ENCODE measurements around the gene DRC7.

DNA sequence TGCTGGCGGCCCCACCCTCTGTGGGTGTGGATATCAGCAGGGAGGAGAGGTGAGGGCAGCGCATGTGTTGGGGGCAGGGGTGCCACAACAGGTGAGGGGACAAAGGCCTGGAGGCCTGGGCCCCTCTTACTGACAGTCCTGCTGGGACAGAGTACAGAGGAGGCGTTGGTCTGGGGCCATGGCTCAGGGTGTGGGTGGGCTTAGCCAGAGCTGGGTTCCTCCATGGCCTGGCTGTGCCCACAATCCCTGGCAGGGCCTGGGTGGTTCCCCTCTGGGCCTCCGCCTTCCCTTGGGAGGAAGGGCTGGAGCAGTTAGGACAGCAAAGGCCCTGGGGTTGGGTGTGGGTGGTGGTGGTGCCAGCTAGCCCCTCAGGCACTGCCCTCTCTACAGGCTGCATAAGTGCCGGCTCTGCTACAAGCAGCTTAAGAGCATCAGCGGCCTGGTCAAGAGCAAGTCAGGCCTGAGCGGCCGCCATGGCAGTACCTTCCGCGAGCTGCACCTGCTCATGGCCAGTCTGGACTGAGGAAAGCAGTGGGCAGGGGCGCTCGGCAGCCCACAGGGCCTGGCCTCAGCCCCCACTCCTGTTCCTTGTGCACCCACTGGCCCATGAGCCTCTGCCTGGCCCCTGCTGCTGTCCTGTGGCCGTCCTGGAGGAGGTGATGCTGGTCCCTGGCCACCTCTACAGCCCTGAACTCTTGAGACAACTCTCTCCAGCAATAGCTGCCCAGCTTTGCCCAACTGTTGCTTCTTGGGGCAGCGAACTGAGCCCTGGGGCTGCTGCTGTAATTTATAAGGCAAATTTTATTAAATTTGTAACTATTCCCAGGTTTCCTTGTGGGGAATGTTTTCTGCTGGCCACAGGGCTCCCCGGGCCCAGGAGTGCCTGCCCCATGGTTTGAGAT, 62.1 kb downstream of the DRC7 start:
- no peak for TF ChIP-seq POLR2A (IDR thresholded peaks at IDR 0.05)
- TF ChIP-seq, protein P1, sequence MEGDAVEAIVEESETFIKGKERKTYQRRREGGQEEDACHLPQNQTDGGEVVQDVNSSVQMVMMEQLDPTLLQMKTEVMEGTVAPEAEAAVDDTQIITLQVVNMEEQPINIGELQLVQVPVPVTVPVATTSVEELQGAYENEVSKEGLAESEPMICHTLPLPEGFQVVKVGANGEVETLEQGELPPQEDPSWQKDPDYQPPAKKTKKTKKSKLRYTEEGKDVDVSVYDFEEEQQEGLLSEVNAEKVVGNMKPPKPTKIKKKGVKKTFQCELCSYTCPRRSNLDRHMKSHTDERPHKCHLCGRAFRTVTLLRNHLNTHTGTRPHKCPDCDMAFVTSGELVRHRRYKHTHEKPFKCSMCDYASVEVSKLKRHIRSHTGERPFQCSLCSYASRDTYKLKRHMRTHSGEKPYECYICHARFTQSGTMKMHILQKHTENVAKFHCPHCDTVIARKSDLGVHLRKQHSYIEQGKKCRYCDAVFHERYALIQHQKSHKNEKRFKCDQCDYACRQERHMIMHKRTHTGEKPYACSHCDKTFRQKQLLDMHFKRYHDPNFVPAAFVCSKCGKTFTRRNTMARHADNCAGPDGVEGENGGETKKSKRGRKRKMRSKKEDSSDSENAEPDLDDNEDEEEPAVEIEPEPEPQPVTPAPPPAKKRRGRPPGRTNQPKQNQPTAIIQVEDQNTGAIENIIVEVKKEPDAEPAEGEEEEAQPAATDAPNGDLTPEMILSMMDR (IDR thresholded peaks at IDR 0.05), result no peak
